ENCODE measurements around the gene SMC1B.

Gene SMC1B

GRCh38 chr22:45434981-45435380 is 21.6 kb upstream of the SMC1B start:
- no peak overlapping the region for H3K4me3 ChIP-seq (ENCODE audit: low read depth, low read length)
- in situ Hi-C loops (cut with HindIII; ENCODE audit: low sequenced_read_pairs) = loop anchor here (5.0 kb wide), 1 partner anchor 92 kb away; no protein-coding TSS in a partner anchor
- no peak for TF ChIP-seq CTCF (IDR thresholded peaks at IDR 0.05; ENCODE audit: low read depth, low read length, missing control alignments)
- no peak for DNase-seq (ENCODE audit: low read depth)

DNA sequence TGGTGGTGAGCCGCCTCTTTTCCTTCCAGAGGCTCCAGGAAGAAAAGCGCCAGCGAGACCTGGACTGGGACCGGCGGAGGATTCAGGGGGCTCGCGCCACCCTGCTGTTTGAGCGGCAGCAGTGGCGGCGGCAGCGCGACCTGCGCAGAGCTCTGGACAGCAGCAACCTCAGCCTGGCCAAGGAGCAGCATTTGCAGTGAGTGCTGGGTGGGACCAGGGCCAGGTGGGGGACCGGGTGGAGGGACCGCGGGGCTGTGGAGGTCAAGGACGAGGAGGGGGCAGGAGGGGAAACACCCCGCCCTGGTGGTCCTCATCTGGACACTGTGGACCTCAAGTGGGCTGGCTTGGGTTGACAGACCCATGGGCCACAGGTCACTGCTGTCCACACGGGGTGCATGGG is 17.5 kb upstream of the SMC1B start:
- H3K4me3 ChIP-seq (ENCODE audit: low read depth, low read length) = no peak overlapping the region
- TF ChIP-seq CTCF (IDR thresholded peaks at IDR 0.05; ENCODE audit: low read depth, low read length, missing control alignments) = no peak
- in situ Hi-C loops (cut with HindIII; ENCODE audit: low sequenced_read_pairs) = no loop called here
- DNase-seq (ENCODE audit: low read depth) = no peak

GRCh38 chr22:45429981-45430775 is 16.8 kb upstream of the SMC1B start:
- H3K4me3 ChIP-seq (ENCODE audit: low read depth, low read length) = no peak overlapping the region
- no peak for DNase-seq (ENCODE audit: low read depth)
- no peak for TF ChIP-seq CTCF (IDR thresholded peaks at IDR 0.05; ENCODE audit: low read depth, low read length, missing control alignments)
- in situ Hi-C loops (cut with HindIII; ENCODE audit: low sequenced_read_pairs) = loop anchor here (5.0 kb wide), 1 partner anchor 153 kb away; no protein-coding TSS in a partner anchor

- TF ChIP-seq CTCF (IDR thresholded peaks at IDR 0.05; ENCODE audit: low read depth, low read length, missing control alignments) = no peak
- in situ Hi-C loops (cut with HindIII; ENCODE audit: low sequenced_read_pairs) = loop anchor here (5.0 kb wide), 1 partner anchor 152 kb away; no protein-coding TSS in a partner anchor
- DNase-seq (ENCODE audit: low read depth) = no peak
- H3K4me3 ChIP-seq (ENCODE audit: low read depth, low read length) = no peak overlapping the region
Measured at GRCh38 chr22:45429424-45429823, 16.0 kb upstream of the SMC1B start.

- DNase-seq (ENCODE audit: low read depth) = no peak
- in situ Hi-C loops (cut with HindIII; ENCODE audit: low sequenced_read_pairs) = loop anchor here (5.0 kb wide), 1 partner anchor 151 kb away; no protein-coding TSS in a partner anchor
- no peak overlapping the region for H3K4me3 ChIP-seq (ENCODE audit: low read depth, low read length)
- no peak for TF ChIP-seq CTCF (IDR thresholded peaks at IDR 0.05; ENCODE audit: low read depth, low read length, missing control alignments)
Measured at GRCh38 chr22:45428391-45429385, 15.3 kb upstream of the SMC1B start.

DNA sequence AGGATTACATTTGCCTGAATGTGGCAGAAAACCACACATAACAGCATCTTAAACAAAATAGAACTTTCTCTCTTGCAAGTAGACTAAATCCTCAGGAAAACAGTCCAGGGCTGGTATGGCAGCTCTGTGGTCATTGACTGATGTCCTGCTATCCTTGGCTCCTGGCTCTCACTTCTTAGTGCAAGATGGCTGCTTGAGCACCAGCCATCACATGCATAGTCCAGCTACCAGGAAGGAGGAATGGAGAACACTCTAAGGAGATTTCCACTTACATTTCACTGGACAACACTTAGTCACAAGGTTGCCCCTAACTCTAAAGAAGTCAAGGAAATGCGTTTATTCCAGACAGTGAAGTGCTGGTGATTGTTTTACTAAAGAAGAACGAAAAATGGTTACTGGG is 13.7 kb upstream of the SMC1B start:
- no peak for TF ChIP-seq CTCF (IDR thresholded peaks at IDR 0.05; ENCODE audit: low read depth, low read length, missing control alignments)
- H3K4me3 ChIP-seq (ENCODE audit: low read depth, low read length) = no peak overlapping the region
- DNase-seq (ENCODE audit: low read depth) = no peak
- in situ Hi-C loops (cut with HindIII; ENCODE audit: low sequenced_read_pairs) = loop anchor here (5.0 kb wide), 1 partner anchor 150 kb away; no protein-coding TSS in a partner anchor

Measured in astrocyte of the cerebellum (primary cell).